B cell (primary cell): ENCODE data around the gene AFF2. TPM values are rescaled to one million over a fixed set of nuclear protein-coding genes. Genes with fewer than 3 reads are reported as not detected.

Experiments
- ATAC-seq: fragments of 200-7000 bp; cut with Tn5 transposase; one replicate; pipeline ENCODE4 v1.10.0; 2021; ENCODE audit warnings: low read depth, mild to moderate bottlenecking, moderate number of reproducible peaks, moderate library complexity
- CTCF ChIA-PET: fragments of 350-600 bp; sonication (Branson Sonifier 250); formaldehyde crosslinking; loops from one replicate; lab custom pipeline; 2021; ENCODE audit warnings: antibody characterized with exemption, inconsistent platforms; lab: Charles Lee
- POLR2A ChIA-PET: fragments of 350-600 bp; sonication (Branson Sonifier 250); formaldehyde crosslinking; loops from one replicate; lab custom pipeline; 2021; ENCODE audit warnings: antibody characterized with exemption; lab: Charles Lee
- DNase-seq: peaks from one replicate; pipeline ENCODE4 v3.0.0; 2013
- H2AFZ ChIP-seq: 2 replicates; pipeline ENCODE4 v1.6.1; 2012; ENCODE audit warnings: mild to moderate bottlenecking, low read depth, low read length; ENCODE audit not compliant: insufficient read depth, poor library complexity, severe bottlenecking
- H3K27ac ChIP-seq, 2 donors: 1 replicate in 1 of 2; 2 replicates in 1 of 2; pipeline ENCODE4 v1.5.1; 2012 to 2013; ENCODE audit warnings: low read length in 2 of 2, mild to moderate bottlenecking in 2 of 2, moderate library complexity in 1 of 2
- H3K27me3 ChIP-seq, 4 experiments: fragments of 200-600 bp in 1 of 4; sonication (generic) in 1 of 4; replicated peaks in 1 of 4; 1 replicate in 2 of 4; 2 replicates in 2 of 4; pipeline versions ENCODE4 v1.6.1 to v1.7.0; 2013 to 2016; ENCODE audit warnings: low read length in 3 of 4, mild to moderate bottlenecking in 2 of 4, mixed read lengths in 1 of 4, moderate library complexity in 1 of 4; ENCODE audit not compliant: insufficient read depth in 4 of 4, control insufficient read depth in 3 of 4; ENCODE audit errors: control extremely low read depth in 1 of 4
- H3K36me3 ChIP-seq, 2 experiments: replicated peaks in 1 of 2; 1 replicate in 1 of 2; 2 replicates in 1 of 2; pipeline versions ENCODE4 v1.6.1 to v1.7.1; 2013; ENCODE audit warnings: low read length in 1 of 2; ENCODE audit not compliant: insufficient read depth in 2 of 2, control insufficient read depth in 1 of 2; ENCODE audit errors: control extremely low read depth in 1 of 2, extremely low read depth in 1 of 2
- H3K4me1 ChIP-seq, 2 donors: fragments of 200-600 bp in 1 of 2; sonication (generic) in 1 of 2; 1 replicate in 1 of 2; 2 replicates in 1 of 2; pipeline versions ENCODE4 v1.5.1 to v1.6.1; 2013 to 2017; ENCODE audit warnings: low read length in 2 of 2; ENCODE audit not compliant: control insufficient read depth in 2 of 2, insufficient read depth in 2 of 2
- H3K4me2 ChIP-seq: replicated peaks from 2 replicates; pipeline ENCODE3; 2012; ENCODE audit warnings: mild to moderate bottlenecking, low read depth, low read length; ENCODE audit not compliant: poor library complexity, severe bottlenecking
- H3K4me3 ChIP-seq, 5 experiments: fragments of 200-600 bp in 1 of 5; sonication (generic) in 1 of 5; 1 replicate in 3 of 5; 2 replicates in 2 of 5; pipeline versions ENCODE4 v1.5.1 to v1.7.0; 2011 to 2016; ENCODE audit warnings: low read length in 4 of 5, mild to moderate bottlenecking in 4 of 5, low read depth in 2 of 5, control low read depth in 1 of 5, moderate library complexity in 1 of 5; ENCODE audit not compliant: insufficient read depth in 1 of 5; ENCODE audit errors: control extremely low read depth in 1 of 5, extremely low read depth in 1 of 5
- H3K79me2 ChIP-seq: fragments of 200-600 bp; sonication (generic); one replicate; pipeline ENCODE4 v1.6.0; 2016; ENCODE audit warnings: low read length; ENCODE audit not compliant: control insufficient read depth, insufficient read depth
- H3K9ac ChIP-seq: fragments of 200-600 bp; sonication (generic); 2 replicates; pipeline ENCODE4 v1.6.1; 2017; ENCODE audit warnings: mild to moderate bottlenecking, low read length, moderate library complexity
- H3K9me3 ChIP-seq, 3 donors: one replicate each; pipeline versions ENCODE4 v1.6.1 to v1.7.1; 2013; ENCODE audit warnings: low read length in 2 of 3; ENCODE audit not compliant: control insufficient read depth in 2 of 3, insufficient read depth in 1 of 3; ENCODE audit errors: control extremely low read depth in 1 of 3
- H4K20me1 ChIP-seq: 2 replicates; pipeline ENCODE4 v1.6.0; 2012; ENCODE audit warnings: mild to moderate bottlenecking, low read length; ENCODE audit not compliant: insufficient read depth, control insufficient read depth, poor library complexity, severe bottlenecking
- H3K27ac Mint-ChIP-seq: one replicate; pipeline ENCODE4 v1.8.0; 2021; ENCODE audit warnings: mixed read lengths
- H3K27me3 Mint-ChIP-seq: one replicate; pipeline ENCODE4 v1.8.0; 2021; ENCODE audit warnings: mixed read lengths
- H3K4me1 Mint-ChIP-seq: one replicate; pipeline ENCODE4 v1.8.0; 2021; ENCODE audit warnings: mixed read lengths
- H3K4me3 Mint-ChIP-seq: one replicate; pipeline ENCODE4 v1.8.0; 2021; ENCODE audit warnings: mixed read lengths
- H3K9me3 Mint-ChIP-seq: one replicate; pipeline ENCODE4 v1.8.0; 2022; ENCODE audit warnings: mixed read lengths; ENCODE audit not compliant: insufficient read depth
- EZH2 ChIP-seq: IDR thresholded peaks from 2 replicates; pipeline ENCODE4 v1.6.1; 2012; ENCODE audit warnings: borderline replicate concordance, low read depth, mild to moderate bottlenecking, moderate library complexity, low read length; ENCODE audit not compliant: insufficient read depth, poor library complexity, severe bottlenecking
- WGBS: methylation state at CpG from one replicate; pipeline ENCODE4 v1.1.5; 2013; ENCODE audit warnings: missing lambda C conversion rate; ENCODE audit not compliant: insufficient coverage; 5-methylcytosine and 5-hydroxymethylcytosine counted together
- intact Hi-C: fragments of 100-400 bp; cut with micrococcal nuclease; formaldehyde crosslinking; loops from one replicate; pipeline ENCODE4 v1.10.0; 2022
- polyA plus RNA-seq: library from polyadenylated mRNA; depleted of rRNA; stranded (reverse); fragments of >200 nt; gene quantifications from 2 replicates; pipeline ENCODE4 v1.2.3, GENCODE V29; 2012
- total RNA-seq, 2 donors: library from RNA; stranded (reverse); fragments of 120-200 nt in 1 of 2; gene quantifications; 1 replicate in 1 of 2; 2 replicates in 1 of 2; pipeline versions ENCODE4 v1.2.3 to v1.2.4, GENCODE V29; 2013 to 2022
- TF ChIP-seq, protein P1 (sequence below): fragments of 200-600 bp; IDR thresholded peaks from one replicate; pipeline ENCODE4 v1.8.0; 2022; ENCODE audit warnings: antibody characterized with exemption, mild to moderate bottlenecking

The AFF2 gene
- total and polyA plus RNA-seq, 2 donors (not counting 1 experiment from before 2014, with no cell fraction given): 0.06 to 12.0 TPM

DNA sequence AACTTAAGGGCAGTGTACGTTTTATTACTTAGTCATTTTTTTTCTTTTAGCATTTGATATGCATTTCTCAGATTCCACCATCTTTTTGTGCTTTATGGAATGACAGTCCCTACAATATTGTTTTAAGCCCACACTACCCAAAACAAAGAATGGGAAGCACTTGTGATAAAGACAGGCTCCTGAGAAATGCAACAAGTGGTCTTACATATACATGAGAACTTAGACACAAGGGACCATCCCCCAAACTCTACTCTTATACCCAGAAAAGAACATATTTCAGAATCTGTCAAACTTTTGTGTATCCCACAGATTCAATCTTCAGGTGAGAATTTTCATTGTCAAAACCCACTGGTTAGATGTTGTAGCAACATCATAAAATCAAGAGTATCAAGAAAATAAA is 491.1 kb downstream of the AFF2 start:
- Mint-ChIP-seq H3K27ac (no peak overlapping the region), H3K27me3 (no peaks in the 10 kb centered on the region), H3K4me1 (no peaks in the 10 kb centered on the region), H3K4me3 (no peak overlapping the region), H3K9me3 (no peaks in the 10 kb centered on the region)
- no peak for TF ChIP-seq EZH2
- TF ChIP-seq, protein P1, sequence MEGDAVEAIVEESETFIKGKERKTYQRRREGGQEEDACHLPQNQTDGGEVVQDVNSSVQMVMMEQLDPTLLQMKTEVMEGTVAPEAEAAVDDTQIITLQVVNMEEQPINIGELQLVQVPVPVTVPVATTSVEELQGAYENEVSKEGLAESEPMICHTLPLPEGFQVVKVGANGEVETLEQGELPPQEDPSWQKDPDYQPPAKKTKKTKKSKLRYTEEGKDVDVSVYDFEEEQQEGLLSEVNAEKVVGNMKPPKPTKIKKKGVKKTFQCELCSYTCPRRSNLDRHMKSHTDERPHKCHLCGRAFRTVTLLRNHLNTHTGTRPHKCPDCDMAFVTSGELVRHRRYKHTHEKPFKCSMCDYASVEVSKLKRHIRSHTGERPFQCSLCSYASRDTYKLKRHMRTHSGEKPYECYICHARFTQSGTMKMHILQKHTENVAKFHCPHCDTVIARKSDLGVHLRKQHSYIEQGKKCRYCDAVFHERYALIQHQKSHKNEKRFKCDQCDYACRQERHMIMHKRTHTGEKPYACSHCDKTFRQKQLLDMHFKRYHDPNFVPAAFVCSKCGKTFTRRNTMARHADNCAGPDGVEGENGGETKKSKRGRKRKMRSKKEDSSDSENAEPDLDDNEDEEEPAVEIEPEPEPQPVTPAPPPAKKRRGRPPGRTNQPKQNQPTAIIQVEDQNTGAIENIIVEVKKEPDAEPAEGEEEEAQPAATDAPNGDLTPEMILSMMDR: no peak
- DNase-seq (no peak), ATAC-seq (no peak)
- H3K4me3 ChIP-seq: no peak overlapping the region
- no peak overlapping the region for H3K4me2 ChIP-seq
- no peaks in the 10 kb centered on the region for H4K20me1 ChIP-seq
- WGBS: no CpG with 5 or more reads among the region's 1 CpG
- intact Hi-C loops: no loop called here
- ChIA-PET POLR2A (no interaction called here), CTCF (no interaction called here)
- no peaks in the 10 kb centered on the region for H3K36me3 ChIP-seq
- no peaks in the 10 kb centered on the region for H3K4me1 ChIP-seq
- no peaks in the 10 kb centered on the region for H3K27me3 ChIP-seq
- no peak overlapping the region for H3K27ac ChIP-seq
- no peaks in the 10 kb centered on the region for H3K9me3 ChIP-seq
- no peak overlapping the region for H3K9ac ChIP-seq
- no peaks in the 10 kb centered on the region for H3K79me2 ChIP-seq
- no peak overlapping the region for H2AFZ ChIP-seq

DNA sequence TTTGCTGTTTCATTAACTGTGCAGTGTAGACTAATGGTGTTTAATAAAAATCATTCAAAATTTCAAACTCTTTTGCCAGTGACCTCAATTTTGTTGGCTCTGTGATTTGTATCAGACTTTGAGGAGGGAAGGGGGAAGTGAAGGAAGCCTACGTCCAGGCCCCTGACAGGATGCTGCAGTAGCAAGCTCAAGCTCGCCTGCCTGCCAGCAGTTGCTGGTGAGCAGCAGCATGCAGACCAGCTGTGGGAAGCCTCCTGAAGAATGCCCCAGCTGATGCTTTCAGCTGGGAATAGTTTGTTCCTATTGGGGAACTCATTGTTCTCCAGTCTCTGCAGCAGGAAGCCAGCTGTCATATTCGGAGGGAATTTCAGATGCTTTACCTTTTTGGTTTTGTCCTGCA is 495.2 kb downstream of the AFF2 start:
- Histone ChIP-seq H3K27ac (no peak overlapping the region), H3K9me3 (no peaks in the 10 kb centered on the region), H3K4me2 (no peak overlapping the region), H3K4me1 (no peaks in the 10 kb centered on the region), H3K9ac (no peak overlapping the region), H4K20me1 (no peaks in the 10 kb centered on the region), H3K36me3 (no peaks in the 10 kb centered on the region), H2AFZ (no peak overlapping the region), H3K4me3 (no peak overlapping the region), H3K27me3 (no peaks in the 10 kb centered on the region), H3K79me2 (no peaks in the 10 kb centered on the region)
- WGBS: 71% methylated on average over 2 of the region's 3 CpGs
- TF ChIP-seq, protein P1: no peak
- no peak for TF ChIP-seq EZH2
- no peak for ATAC-seq
- no peaks in the 10 kb centered on the region for H3K4me1 Mint-ChIP-seq
- intact Hi-C loops: no loop called here
- no peak overlapping the region for H3K4me3 Mint-ChIP-seq
- POLR2A ChIA-PET: no interaction called here
- no peak overlapping the region for H3K27ac Mint-ChIP-seq
- no peak for DNase-seq
- H3K27me3 Mint-ChIP-seq: no peaks in the 10 kb centered on the region
- CTCF ChIA-PET: no interaction called here
- no peaks in the 10 kb centered on the region for H3K9me3 Mint-ChIP-seq
